ENCODE measurements around the gene PER1. TPM values are rescaled to one million over a fixed set of nuclear protein-coding genes. Genes with fewer than 3 reads are reported as not detected.

Gene PER1
- total and polyA plus RNA-seq, 2 of the 8 experiments (the other 6 are each of a cell fraction or from before 2014, with no cell fraction given): 9.6 to 38.0 TPM

DNA sequence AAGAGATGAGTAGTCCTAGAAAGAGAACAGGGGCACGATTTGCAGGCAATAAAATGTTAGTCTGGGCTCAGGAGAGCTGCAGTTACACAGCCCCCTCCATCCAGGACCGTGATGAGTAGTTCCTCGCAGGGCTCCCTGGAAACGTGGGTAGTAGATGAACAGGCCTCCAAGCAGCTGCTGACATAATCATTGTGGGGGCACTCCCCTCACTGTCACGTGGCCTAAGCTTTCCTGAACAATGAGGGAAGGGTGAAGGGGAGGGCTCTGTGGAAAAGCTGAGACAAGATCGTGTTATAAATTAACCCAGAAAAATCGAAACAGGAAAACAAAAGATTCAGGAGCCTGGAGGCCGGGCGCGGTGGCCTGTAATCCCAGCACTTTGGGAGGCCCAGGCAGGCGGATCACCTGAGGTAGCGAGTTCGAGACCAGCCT is 1.3 kb upstream of the PER1 start (continued):
- TF ChIP-seq HDAC2 (IDR thresholded peaks at IDR 0.05; ENCODE audit: borderline replicate concordance in 1 of 2, low read depth in 2 of 2, low read length in 2 of 2) (no peak), SUZ12 (IDR thresholded peaks at IDR 0.05; ENCODE audit: low read length) (no peak), BCL11A (IDR thresholded peaks at IDR 0.05; ENCODE audit: low read depth in 2 of 2, low read length in 2 of 2) (no peak), SP1 (IDR thresholded peaks at IDR 0.05; ENCODE audit: low read depth, low read length) (no peak), TBP (IDR thresholded peaks at IDR 0.05; ENCODE audit: low read depth, low read length) (no peak)
- TF ChIP-seq, protein P1, sequence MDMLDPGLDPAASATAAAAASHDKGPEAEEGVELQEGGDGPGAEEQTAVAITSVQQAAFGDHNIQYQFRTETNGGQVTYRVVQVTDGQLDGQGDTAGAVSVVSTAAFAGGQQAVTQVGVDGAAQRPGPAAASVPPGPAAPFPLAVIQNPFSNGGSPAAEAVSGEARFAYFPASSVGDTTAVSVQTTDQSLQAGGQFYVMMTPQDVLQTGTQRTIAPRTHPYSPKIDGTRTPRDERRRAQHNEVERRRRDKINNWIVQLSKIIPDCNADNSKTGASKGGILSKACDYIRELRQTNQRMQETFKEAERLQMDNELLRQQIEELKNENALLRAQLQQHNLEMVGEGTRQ (IDR thresholded peaks at IDR 0.05; ENCODE audit: low read length): no peak
- TF ChIP-seq, protein P2, sequence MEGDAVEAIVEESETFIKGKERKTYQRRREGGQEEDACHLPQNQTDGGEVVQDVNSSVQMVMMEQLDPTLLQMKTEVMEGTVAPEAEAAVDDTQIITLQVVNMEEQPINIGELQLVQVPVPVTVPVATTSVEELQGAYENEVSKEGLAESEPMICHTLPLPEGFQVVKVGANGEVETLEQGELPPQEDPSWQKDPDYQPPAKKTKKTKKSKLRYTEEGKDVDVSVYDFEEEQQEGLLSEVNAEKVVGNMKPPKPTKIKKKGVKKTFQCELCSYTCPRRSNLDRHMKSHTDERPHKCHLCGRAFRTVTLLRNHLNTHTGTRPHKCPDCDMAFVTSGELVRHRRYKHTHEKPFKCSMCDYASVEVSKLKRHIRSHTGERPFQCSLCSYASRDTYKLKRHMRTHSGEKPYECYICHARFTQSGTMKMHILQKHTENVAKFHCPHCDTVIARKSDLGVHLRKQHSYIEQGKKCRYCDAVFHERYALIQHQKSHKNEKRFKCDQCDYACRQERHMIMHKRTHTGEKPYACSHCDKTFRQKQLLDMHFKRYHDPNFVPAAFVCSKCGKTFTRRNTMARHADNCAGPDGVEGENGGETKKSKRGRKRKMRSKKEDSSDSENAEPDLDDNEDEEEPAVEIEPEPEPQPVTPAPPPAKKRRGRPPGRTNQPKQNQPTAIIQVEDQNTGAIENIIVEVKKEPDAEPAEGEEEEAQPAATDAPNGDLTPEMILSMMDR (IDR thresholded peaks at IDR 0.05; ENCODE audit: control extremely low read depth in 1 of 3, insufficient read depth in 1 of 3, low read depth in 1 of 3, low read length in 3 of 3): no peak

Data from H1 (cell line).